Measurements from ENCODE around the gene PRKD2. TPM values are rescaled to one million over a fixed set of nuclear protein-coding genes. Genes with fewer than 3 reads are reported as not detected.

Gene PRKD2
- polyA plus RNA-seq, 1 donor from 2014 or later, result 8.0 TPM

DNA sequence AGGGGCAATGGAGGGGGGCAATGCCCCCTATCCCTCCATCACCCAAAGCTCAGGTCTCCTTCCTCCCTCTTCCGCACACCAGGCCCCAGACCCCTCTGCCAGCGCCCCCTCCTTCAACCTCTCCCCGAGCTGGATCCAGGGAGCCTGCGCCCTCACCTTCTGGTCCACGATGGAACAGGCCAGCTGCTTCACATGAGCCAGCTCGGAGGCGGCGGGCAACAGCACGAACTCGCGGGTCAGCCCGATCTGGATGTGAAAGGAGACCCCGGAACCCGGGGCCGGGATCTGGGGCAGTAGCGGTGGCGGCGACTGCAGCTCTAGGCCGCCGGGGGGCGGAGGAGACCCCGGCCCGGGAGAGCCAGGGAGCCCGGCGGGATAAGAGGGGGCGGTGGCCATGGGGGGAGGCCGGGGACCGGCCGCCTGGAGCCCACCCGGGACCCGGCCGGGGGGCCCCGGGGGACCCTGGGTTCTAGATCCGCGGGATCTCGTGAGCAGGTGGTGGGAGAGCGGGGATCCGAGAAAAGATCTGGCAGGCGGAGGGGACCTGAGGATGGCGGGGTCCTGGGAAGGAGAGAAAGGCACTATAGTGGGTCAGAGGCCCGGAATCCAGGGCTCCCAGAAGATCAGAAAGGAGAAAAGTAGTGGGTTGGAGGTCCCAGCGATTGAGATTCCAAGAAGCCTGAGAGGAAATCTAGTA is 791 bp downstream of the PRKD2 start:
- Histone ChIP-seq H3F3A (ENCODE audit: insufficient read depth, low read length, poor library complexity, severe bottlenecking) (no peaks in the 10 kb centered on the region), H3K79me2 (replicated peaks; ENCODE audit: insufficient read depth, low read length) (no peaks in the 10 kb centered on the region), H3K4me3 (ENCODE audit: low read length) (peak overlapping the region; percentile 66), H3K36me3 (ENCODE audit: insufficient read depth, low read length) (no peaks in the 10 kb centered on the region), H3K4me2 (ENCODE audit: low read length) (peak overlapping the region; percentile 55), H3K9me2 (ENCODE audit: insufficient read depth, low read length) (no peaks in the 10 kb centered on the region), H4K20me1 (ENCODE audit: insufficient read depth) (no peaks in the 10 kb centered on the region), H3K9me3 (ENCODE audit: low read length) (no peaks in the 10 kb centered on the region), H3K27me3 (ENCODE audit: insufficient read depth, low read depth, low read length) (no peaks in the 10 kb centered on the region), H3K27ac (ENCODE audit: low read length) (no peak overlapping the region), H2AFZ (ENCODE audit: low read depth, low read length) (no peak overlapping the region), H3K9ac (ENCODE audit: low read length) (peak overlapping the region; percentile 56)
- TF ChIP-seq EZH2 (IDR thresholded peaks at IDR 0.05; ENCODE audit: borderline replicate concordance, insufficient read depth, low read length, poor library complexity, severe bottlenecking), result no peak
- TF ChIP-seq POLR2AphosphoS5 (IDR thresholded peaks at IDR 0.05), result no peak
- TF ChIP-seq TAF1 (IDR thresholded peaks at IDR 0.05; ENCODE audit: low read depth), result no peak
- TF ChIP-seq, protein P1, sequence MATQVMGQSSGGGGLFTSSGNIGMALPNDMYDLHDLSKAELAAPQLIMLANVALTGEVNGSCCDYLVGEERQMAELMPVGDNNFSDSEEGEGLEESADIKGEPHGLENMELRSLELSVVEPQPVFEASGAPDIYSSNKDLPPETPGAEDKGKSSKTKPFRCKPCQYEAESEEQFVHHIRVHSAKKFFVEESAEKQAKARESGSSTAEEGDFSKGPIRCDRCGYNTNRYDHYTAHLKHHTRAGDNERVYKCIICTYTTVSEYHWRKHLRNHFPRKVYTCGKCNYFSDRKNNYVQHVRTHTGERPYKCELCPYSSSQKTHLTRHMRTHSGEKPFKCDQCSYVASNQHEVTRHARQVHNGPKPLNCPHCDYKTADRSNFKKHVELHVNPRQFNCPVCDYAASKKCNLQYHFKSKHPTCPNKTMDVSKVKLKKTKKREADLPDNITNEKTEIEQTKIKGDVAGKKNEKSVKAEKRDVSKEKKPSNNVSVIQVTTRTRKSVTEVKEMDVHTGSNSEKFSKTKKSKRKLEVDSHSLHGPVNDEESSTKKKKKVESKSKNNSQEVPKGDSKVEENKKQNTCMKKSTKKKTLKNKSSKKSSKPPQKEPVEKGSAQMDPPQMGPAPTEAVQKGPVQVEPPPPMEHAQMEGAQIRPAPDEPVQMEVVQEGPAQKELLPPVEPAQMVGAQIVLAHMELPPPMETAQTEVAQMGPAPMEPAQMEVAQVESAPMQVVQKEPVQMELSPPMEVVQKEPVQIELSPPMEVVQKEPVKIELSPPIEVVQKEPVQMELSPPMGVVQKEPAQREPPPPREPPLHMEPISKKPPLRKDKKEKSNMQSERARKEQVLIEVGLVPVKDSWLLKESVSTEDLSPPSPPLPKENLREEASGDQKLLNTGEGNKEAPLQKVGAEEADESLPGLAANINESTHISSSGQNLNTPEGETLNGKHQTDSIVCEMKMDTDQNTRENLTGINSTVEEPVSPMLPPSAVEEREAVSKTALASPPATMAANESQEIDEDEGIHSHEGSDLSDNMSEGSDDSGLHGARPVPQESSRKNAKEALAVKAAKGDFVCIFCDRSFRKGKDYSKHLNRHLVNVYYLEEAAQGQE (IDR thresholded peaks at IDR 0.05; ENCODE audit: borderline replicate concordance), result no peak
- TF ChIP-seq MXI1 (conservative IDR thresholded peaks at IDR 0.05; ENCODE audit: poor library complexity, severe bottlenecking), result no peak
- TF ChIP-seq EP300 (conservative IDR thresholded peaks at IDR 0.05; ENCODE audit: poor library complexity, severe bottlenecking), result no peak
- TF ChIP-seq SMC3 (conservative IDR thresholded peaks at IDR 0.05; ENCODE audit: poor library complexity), result peak; percentile 51
- peak; percentile 53 for TF ChIP-seq CTCF (IDR thresholded peaks at IDR 0.05; ENCODE audit: poor library complexity, severe bottlenecking)
- peak; percentile 29 for TF ChIP-seq RAD21 (conservative IDR thresholded peaks at IDR 0.05)

GRCh38 chr19:46715620-46715974 is 1.3 kb downstream of the PRKD2 start:
- no peaks in the 10 kb centered on the region for H3K9me2 ChIP-seq (ENCODE audit: insufficient read depth, low read length)
- H3F3A ChIP-seq (ENCODE audit: insufficient read depth, low read length, poor library complexity, severe bottlenecking), result no peaks in the 10 kb centered on the region
- no peaks in the 10 kb centered on the region for H3K27me3 ChIP-seq (ENCODE audit: insufficient read depth, low read depth, low read length)
- no peak overlapping the region for H2AFZ ChIP-seq (ENCODE audit: low read depth, low read length)
- H4K20me1 ChIP-seq (ENCODE audit: insufficient read depth), result no peaks in the 10 kb centered on the region
- peak overlapping the region; percentile 19 for H3K4me2 ChIP-seq (ENCODE audit: low read length)
- H3K9ac ChIP-seq (ENCODE audit: low read length), result peak overlapping the region; percentile 56
- peak overlapping the region; percentile 66 for H3K4me3 ChIP-seq (ENCODE audit: low read length)
- H3K9me3 ChIP-seq (ENCODE audit: low read length), result no peaks in the 10 kb centered on the region
- H3K27ac ChIP-seq (ENCODE audit: low read length), result no peak overlapping the region
- no peak for TF ChIP-seq MXI1 (conservative IDR thresholded peaks at IDR 0.05; ENCODE audit: poor library complexity, severe bottlenecking)
- no peak for TF ChIP-seq EZH2 (IDR thresholded peaks at IDR 0.05; ENCODE audit: borderline replicate concordance, insufficient read depth, low read length, poor library complexity, severe bottlenecking)
- no peak for TF ChIP-seq CTCF (IDR thresholded peaks at IDR 0.05; ENCODE audit: poor library complexity, severe bottlenecking)
- no peak for TF ChIP-seq TAF1 (IDR thresholded peaks at IDR 0.05; ENCODE audit: low read depth)
- TF ChIP-seq RAD21 (conservative IDR thresholded peaks at IDR 0.05), result no peak
- no peak for TF ChIP-seq EP300 (conservative IDR thresholded peaks at IDR 0.05; ENCODE audit: poor library complexity, severe bottlenecking)
- TF ChIP-seq, protein P1 (IDR thresholded peaks at IDR 0.05; ENCODE audit: borderline replicate concordance), result no peak
- TF ChIP-seq SMC3 (conservative IDR thresholded peaks at IDR 0.05; ENCODE audit: poor library complexity), result no peak
- no peaks in the 10 kb centered on the region for H3K36me3 ChIP-seq (ENCODE audit: insufficient read depth, low read length)
- no peaks in the 10 kb centered on the region for H3K79me2 ChIP-seq (replicated peaks; ENCODE audit: insufficient read depth, low read length)
